Body of pancreas (tissue), 4 donors: ENCODE results near the gene MAGI3. TPM values are rescaled to one million over a fixed set of nuclear protein-coding genes. Genes with fewer than 3 reads are reported as not detected.

Experiments used
- ATAC-seq: fragments of 150-250 bp; one replicate; pipeline ENCODE4 v1.9.1; 2016
- DNase-seq, 4 donors: peaks; one replicate each; pipeline ENCODE4 v3.0.0-alpha.2; 2019
- H3K27ac ChIP-seq, 4 donors: fragments of 200-600 bp; sonication (generic); 1 replicate in 3 of 4; 2 replicates in 1 of 4; pipeline versions ENCODE4 v1.5.1 to v1.6.1; 2016 to 2019; ENCODE audit warnings: mild to moderate bottlenecking in 1 of 4, mixed read lengths in 1 of 4, moderate library complexity in 1 of 4
- H3K27me3 ChIP-seq, 2 donors: fragments of 200-600 bp; sonication (generic); one replicate each; pipeline ENCODE4 v1.6.0; 2016; ENCODE audit warnings: mild to moderate bottlenecking in 1 of 2
- H3K36me3 ChIP-seq, 2 donors: fragments of 200-600 bp; sonication (generic); replicated peaks in 1 of 2; 2 replicates each; pipeline ENCODE4 v1.5.1; 2016; ENCODE audit warnings: low read depth in 2 of 2; ENCODE audit not compliant: insufficient read depth in 1 of 2
- H3K4me1 ChIP-seq: fragments of 200-600 bp; sonication (generic); one replicate; pipeline ENCODE4 v1.6.0; 2016
- H3K4me3 ChIP-seq, 2 donors: fragments of 200-600 bp; sonication (generic); 1 replicate in 1 of 2; 2 replicates in 1 of 2; pipeline ENCODE4 v1.5.1; 2016 to 2019
- H3K9me3 ChIP-seq, 3 donors: fragments of 200-600 bp; sonication (generic); 1 replicate in 2 of 3; 2 replicates in 1 of 3; pipeline ENCODE4 v1.5.1; 2016
- POLR2A ChIP-seq, 3 donors: fragments of 450-650 bp; IDR thresholded peaks; one replicate each; pipeline ENCODE4 v1.6.1; 2016; ENCODE audit warnings: antibody characterized with exemption in 3 of 3, mild to moderate bottlenecking in 2 of 3
- WGBS, 2 donors: methylation state at CpG; one replicate each; pipeline ENCODE4 v1.1.5; 2017; 5-methylcytosine and 5-hydroxymethylcytosine counted together
- intact Hi-C: fragments of 100-400 bp; cut with DNase I; formaldehyde crosslinking; loops from one replicate; pipeline ENCODE4 v1.15.1; 2023
- total RNA-seq, 2 donors: library from RNA; depleted of rRNA; stranded (reverse); fragments of >200 nt; gene quantifications; one replicate each; pipeline ENCODE4 v1.1.0, GENCODE V29; 2016
- TF ChIP-seq, protein P1 (sequence below), 7 experiments: fragments of 450-650 bp in 4 of 7; fragments of 200-600 bp in 3 of 7; sonication (generic) in 3 of 7; IDR thresholded peaks; one replicate each; pipeline ENCODE4 v1.5.1; 2016 to 2019; ENCODE audit warnings: antibody characterized with exemption in 7 of 7

The MAGI3 gene
- total RNA-seq, 2 donors from 2014 or later, result 38.4 to 75.8 TPM

DNA sequence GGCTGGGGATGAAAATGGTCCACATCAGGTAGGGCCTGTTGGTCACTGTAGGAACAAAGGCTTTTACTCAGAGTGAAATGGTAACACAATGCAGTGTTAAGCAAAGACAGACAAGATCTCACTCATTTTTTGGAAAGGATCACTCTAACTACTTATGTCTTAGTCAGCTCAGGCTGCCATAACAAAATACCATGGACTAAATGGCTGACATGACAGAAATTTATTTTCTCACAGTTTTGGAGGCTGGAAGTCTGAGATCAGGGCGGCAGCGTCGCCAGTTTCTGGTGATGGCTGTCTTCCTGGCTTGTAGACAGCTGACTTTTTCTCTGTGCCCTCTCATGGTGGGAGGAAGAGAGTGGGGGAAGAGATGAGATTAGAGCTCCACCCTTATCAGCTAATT lies 10.2 kb upstream of the MAGI3 start:
- Histone ChIP-seq H3K36me3 (no peaks in the 10 kb centered on the region), H3K9me3 (no peaks in the 10 kb centered on the region), H3K27ac (no peak overlapping the region), H3K27me3 (no peaks in the 10 kb centered on the region), H3K4me1 (no peaks in the 10 kb centered on the region), H3K4me3 (no peak overlapping the region)
- intact Hi-C loops, result loop anchor here (10.0 kb wide), 1 partner anchor 235 kb away; no protein-coding TSS in a partner anchor
- ATAC-seq (no peak), DNase-seq (no peak)
- 89 to 99% methylated on average over 3 of the region's 3 CpGs for WGBS, 2 donors
- TF ChIP-seq, protein P1, sequence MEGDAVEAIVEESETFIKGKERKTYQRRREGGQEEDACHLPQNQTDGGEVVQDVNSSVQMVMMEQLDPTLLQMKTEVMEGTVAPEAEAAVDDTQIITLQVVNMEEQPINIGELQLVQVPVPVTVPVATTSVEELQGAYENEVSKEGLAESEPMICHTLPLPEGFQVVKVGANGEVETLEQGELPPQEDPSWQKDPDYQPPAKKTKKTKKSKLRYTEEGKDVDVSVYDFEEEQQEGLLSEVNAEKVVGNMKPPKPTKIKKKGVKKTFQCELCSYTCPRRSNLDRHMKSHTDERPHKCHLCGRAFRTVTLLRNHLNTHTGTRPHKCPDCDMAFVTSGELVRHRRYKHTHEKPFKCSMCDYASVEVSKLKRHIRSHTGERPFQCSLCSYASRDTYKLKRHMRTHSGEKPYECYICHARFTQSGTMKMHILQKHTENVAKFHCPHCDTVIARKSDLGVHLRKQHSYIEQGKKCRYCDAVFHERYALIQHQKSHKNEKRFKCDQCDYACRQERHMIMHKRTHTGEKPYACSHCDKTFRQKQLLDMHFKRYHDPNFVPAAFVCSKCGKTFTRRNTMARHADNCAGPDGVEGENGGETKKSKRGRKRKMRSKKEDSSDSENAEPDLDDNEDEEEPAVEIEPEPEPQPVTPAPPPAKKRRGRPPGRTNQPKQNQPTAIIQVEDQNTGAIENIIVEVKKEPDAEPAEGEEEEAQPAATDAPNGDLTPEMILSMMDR (IDR thresholded peaks at IDR 0.05), result no peak
- TF ChIP-seq POLR2A (IDR thresholded peaks at IDR 0.05), result no peak

DNA sequence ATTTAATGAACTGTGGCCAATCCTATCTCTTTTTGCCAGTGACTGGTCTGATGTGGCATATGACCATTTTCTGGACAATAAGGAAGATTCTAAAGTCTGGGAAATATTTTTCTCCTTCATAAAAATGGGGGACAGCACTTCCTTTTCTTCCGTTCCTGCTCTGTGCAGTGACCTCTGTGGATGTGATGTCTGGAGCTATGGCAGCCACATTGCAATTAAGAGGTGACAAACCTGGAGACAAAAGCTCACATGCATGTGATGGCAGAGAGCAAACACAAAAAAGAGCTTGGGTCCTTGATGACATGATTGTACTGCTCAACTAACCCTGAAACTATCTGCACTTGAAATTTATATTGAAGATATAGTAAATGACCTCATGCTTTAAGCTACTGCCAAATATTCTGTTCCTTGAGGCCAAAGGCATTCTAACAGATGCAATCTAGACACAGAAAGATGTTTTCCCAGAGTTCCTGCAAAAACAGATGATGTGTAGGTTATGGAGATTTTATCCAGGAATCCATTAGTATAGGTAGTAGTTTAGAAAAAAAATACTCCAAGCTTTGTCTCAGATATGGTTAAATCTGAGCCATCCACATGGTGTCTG lies 2.2 kb upstream of the MAGI3 start:
- ATAC-seq (no peak), DNase-seq (no peak)
- Histone ChIP-seq H3K4me1 (peaks cover 16% of the 10 kb centered on the region), H3K9me3 (no peaks in the 10 kb centered on the region), H3K27me3 (no peaks in the 10 kb centered on the region), H3K27ac (peak overlapping the region; percentile 88 to 98 (median 95)), H3K4me3 (no peak overlapping the region), H3K36me3 (no peaks in the 10 kb centered on the region)
- intact Hi-C loops, result loop anchor here (10.0 kb wide), 1 partner anchor 243 kb away; no protein-coding TSS in a partner anchor
- no peak for TF ChIP-seq POLR2A (IDR thresholded peaks at IDR 0.05)
- TF ChIP-seq, protein P1 (IDR thresholded peaks at IDR 0.05), result no peak
- 95 to 100% methylated on average over 1 of the region's 1 CpG for WGBS, 2 donors

DNA sequence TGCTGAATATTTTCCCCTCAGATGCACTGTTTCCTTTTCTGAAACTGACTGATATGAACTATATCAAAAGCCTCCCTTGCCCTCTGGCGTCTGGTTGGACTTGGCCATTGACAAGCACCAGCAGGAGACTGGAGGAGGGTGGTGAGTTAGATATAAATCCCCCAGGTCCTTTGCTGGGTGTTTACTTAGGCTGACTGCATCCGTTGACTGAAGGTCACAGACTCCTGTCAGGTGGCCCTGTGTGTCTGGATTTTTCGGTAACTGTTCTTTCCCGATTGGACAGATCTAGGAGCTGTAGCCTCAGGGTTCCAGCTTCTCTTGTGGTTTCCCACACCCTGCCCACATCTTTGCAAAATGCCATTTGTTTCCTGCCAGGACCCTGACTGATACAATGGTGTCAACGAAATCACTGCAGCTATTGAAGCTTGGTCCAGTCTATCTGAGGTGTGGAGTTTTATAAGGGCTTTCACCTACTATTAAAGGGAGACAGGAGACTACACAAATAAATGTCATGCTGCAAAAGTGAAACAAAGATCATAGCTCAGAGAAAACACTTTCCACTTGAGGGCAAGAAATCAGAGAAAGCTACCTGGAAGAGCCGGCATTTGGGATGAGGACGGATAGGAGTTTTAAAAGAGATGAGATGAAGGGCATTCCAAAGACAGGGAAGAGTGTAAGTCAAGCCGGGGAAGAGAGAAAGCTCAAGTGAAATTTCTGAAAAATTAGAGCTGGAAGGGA lies 1.5 kb upstream of the MAGI3 start:
- peak overlapping the region; percentile 5 to 73 for H3K4me3 ChIP-seq
- DNase-seq, result peak; percentile 69 to 83 (median 78)
- peak; percentile 25 for ATAC-seq
- TF ChIP-seq, protein P1 (IDR thresholded peaks at IDR 0.05), result peak in 5 of 7 experiments; percentile 22 to 70 (median 56)
- peak in 2 of 3 donors; percentile 21 to 33 for TF ChIP-seq POLR2A (IDR thresholded peaks at IDR 0.05)
- H3K9me3 ChIP-seq, result no peaks in the 10 kb centered on the region
- H3K27ac ChIP-seq, result peak overlapping the region; percentile 88 to 98 (median 95)
- H3K36me3 ChIP-seq, result no peaks in the 10 kb centered on the region
- 3 to 4% methylated on average over 8 of the region's 8 CpGs for WGBS, 2 donors
- no peaks in the 10 kb centered on the region for H3K27me3 ChIP-seq
- peaks cover 16% of the 10 kb centered on the region for H3K4me1 ChIP-seq
- intact Hi-C loops, result loop anchor here (10.0 kb wide), 1 partner anchor 244 kb away; no protein-coding TSS in a partner anchor

DNA sequence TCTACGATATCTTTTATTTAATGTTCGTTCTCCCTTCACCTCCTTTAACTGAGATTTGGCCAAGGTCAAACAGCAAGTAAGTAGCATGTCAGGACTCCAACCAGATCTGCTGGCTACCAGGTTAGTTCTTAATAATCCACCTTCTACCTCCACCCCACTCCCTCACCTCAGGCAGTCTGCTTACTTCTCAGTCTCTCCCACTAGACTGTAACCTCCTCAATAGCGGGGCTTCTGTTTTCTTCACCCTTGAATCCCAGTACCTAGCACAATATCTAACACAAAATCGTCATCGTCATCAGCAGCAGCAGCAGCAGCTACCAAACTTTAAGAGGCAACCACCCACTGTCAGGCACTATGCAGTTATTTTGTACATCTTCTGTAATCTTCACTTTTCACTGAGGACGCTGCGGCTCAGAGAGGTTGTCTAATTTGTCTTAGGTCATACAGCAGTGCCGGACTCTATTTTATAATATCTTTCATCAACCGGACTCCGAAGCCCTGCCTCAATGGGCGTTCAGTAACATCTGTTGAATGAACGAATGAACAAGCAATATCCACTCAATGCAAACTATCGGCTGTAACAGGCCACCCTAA lies 859 bp upstream of the MAGI3 start:
- intact Hi-C loops, result loop anchor here (10.0 kb wide), 1 partner anchor 245 kb away; no protein-coding TSS in a partner anchor
- Histone ChIP-seq H3K4me1 (peaks cover 19% of the 10 kb centered on the region), H3K9me3 (no peaks in the 10 kb centered on the region), H3K36me3 (no peaks in the 10 kb centered on the region), H3K4me3 (peak overlapping the region; percentile 26 to 73), H3K27ac (peak overlapping the region; percentile 88 to 98 (median 95)), H3K27me3 (no peaks in the 10 kb centered on the region)
- WGBS, 2 donors, result 1 to 2% methylated on average over 13 of the region's 13 CpGs
- TF ChIP-seq POLR2A (IDR thresholded peaks at IDR 0.05), result no peak
- no peak for ATAC-seq
- peak in 2 of 4 donors; percentile 15 to 16 for DNase-seq
